ENCODE data around the gene FAM8A1. TPM values are rescaled to one million over a fixed set of nuclear protein-coding genes. Genes with fewer than 3 reads are reported as not detected.
A peak's percentile ranks its signal among the peaks of the same experiment; 100 is the strongest.

The FAM8A1 gene
- polyA plus RNA-seq (2011; rRNA removed) (17.1 and 24.1 TPM in 2 replicates), polyA minus RNA-seq (2011; rRNA and poly(A)+ RNA removed) (5.7 and 10.9 TPM in 2 replicates)

GRCh38 chr6:17599877-17600526, at the start of gene FAM8A1:
Gene FAM8A1 (plus strand): TSS chr6:17600302. CDS start chr6:17600410, 108 bp downstream.
- Histone ChIP-seq H3K4me3 (ENCODE audit: low read depth, low read length) (peak within 1 kb of the TSS; percentile 88), H3K27me3 (ENCODE audit: control insufficient read depth, insufficient read depth, low read length) (no peaks in the 10 kb centered on the region), H3K9me3 (ENCODE audit: control insufficient read depth, insufficient read depth, low read length) (peaks cover 3% of the 10 kb centered on the region; the same call in 1 of the 2 replicates), H3K27ac (ENCODE audit: low read depth, low read length) (peak within 1 kb of the TSS; percentile 65)
- ChIA-PET CTCF (interaction anchor here (0.5 to 1.6 kb wide), 6 partner anchors 16 to 439 kb away, joined by 3 to 8 read pairs (median 4); no protein-coding TSS in a partner anchor), POLR2A (interaction anchor here (0.6 to 1.4 kb wide), 7 partner anchors 10 to 210 kb away, joined by 3 to 10 read pairs (median 4); no protein-coding TSS in a partner anchor)
- DNase-seq (ENCODE audit: low read depth, low spot score): peak; percentile 44
- TF ChIP-seq, protein P1, sequence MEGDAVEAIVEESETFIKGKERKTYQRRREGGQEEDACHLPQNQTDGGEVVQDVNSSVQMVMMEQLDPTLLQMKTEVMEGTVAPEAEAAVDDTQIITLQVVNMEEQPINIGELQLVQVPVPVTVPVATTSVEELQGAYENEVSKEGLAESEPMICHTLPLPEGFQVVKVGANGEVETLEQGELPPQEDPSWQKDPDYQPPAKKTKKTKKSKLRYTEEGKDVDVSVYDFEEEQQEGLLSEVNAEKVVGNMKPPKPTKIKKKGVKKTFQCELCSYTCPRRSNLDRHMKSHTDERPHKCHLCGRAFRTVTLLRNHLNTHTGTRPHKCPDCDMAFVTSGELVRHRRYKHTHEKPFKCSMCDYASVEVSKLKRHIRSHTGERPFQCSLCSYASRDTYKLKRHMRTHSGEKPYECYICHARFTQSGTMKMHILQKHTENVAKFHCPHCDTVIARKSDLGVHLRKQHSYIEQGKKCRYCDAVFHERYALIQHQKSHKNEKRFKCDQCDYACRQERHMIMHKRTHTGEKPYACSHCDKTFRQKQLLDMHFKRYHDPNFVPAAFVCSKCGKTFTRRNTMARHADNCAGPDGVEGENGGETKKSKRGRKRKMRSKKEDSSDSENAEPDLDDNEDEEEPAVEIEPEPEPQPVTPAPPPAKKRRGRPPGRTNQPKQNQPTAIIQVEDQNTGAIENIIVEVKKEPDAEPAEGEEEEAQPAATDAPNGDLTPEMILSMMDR (IDR thresholded peaks at IDR 0.05; ENCODE audit: low read depth, low read length): peak; percentile 72

GRCh38 chr6:17551383-17551958, 48.6 kb upstream of the FAM8A1 start:
- CTCF ChIA-PET: interaction anchor here (0.5 kb wide), 1 partner anchor 276 kb away, joined by 3 read pairs; no protein-coding TSS in a partner anchor
- TF ChIP-seq, protein P1 (IDR thresholded peaks at IDR 0.05; ENCODE audit: low read depth, low read length): no peak

GRCh38 chr6:17552861-17553260, 47.2 kb upstream of the FAM8A1 start:
- TF ChIP-seq, protein P1 (IDR thresholded peaks at IDR 0.05; ENCODE audit: low read depth, low read length): no peak
- Histone ChIP-seq H3K4me3 (ENCODE audit: low read depth, low read length) (no peak overlapping the region), H3K9me3 (ENCODE audit: control insufficient read depth, insufficient read depth, low read length) (no peaks in the 10 kb centered on the region), H3K27ac (ENCODE audit: low read depth, low read length) (no peak overlapping the region), H3K27me3 (ENCODE audit: control insufficient read depth, insufficient read depth, low read length) (no peaks in the 10 kb centered on the region)
- ChIA-PET CTCF (no interaction called here), POLR2A (no interaction called here)
- no peak for DNase-seq (ENCODE audit: low read depth, low spot score)

More at GRCh38 chr6:17551383-17551958, 48.6 kb upstream of the FAM8A1 start:
- H3K27ac ChIP-seq (ENCODE audit: low read depth, low read length): no peak overlapping the region
- no peaks in the 10 kb centered on the region for H3K27me3 ChIP-seq (ENCODE audit: control insufficient read depth, insufficient read depth, low read length)
- H3K9me3 ChIP-seq (ENCODE audit: control insufficient read depth, insufficient read depth, low read length): no peaks in the 10 kb centered on the region
- POLR2A ChIA-PET: interaction anchor here (0.5 kb wide), 2 partner anchors 165 to 270 kb away, joined by 3 to 4 read pairs; no protein-coding TSS in a partner anchor
- H3K4me3 ChIP-seq (ENCODE audit: low read depth, low read length): no peak overlapping the region
- no peak for DNase-seq (ENCODE audit: low read depth, low spot score)

DNA sequence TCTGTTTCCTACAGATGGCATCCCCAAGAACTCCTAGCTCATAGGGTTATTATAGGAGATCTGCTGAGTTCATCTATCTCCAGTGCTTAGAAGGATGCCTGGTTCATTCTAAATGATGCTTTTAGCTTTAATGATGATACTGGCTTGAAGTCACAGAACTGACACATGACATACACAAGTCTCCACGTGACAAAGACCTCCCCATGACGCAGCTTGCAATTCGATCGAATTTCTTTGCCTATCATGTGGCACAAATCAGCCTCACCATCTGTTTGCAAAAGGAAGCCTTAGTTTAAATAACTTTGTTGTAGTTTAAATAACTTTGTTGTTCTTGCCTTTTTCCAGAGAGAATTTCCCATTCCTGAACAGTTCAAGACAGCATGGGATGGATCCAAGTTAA, 44.1 kb upstream of the FAM8A1 start:
- Histone ChIP-seq H3K9me3 (ENCODE audit: control insufficient read depth, insufficient read depth, low read length) (no peaks in the 10 kb centered on the region), H3K27ac (ENCODE audit: low read depth, low read length) (no peak overlapping the region), H3K4me3 (ENCODE audit: low read depth, low read length) (no peak overlapping the region), H3K27me3 (ENCODE audit: control insufficient read depth, insufficient read depth, low read length) (no peaks in the 10 kb centered on the region)
- POLR2A ChIA-PET: interaction anchor here (0.6 kb wide), 1 partner anchor 80 kb away, joined by 10 read pairs; no protein-coding TSS in a partner anchor
- DNase-seq (ENCODE audit: low read depth, low spot score): no peak
- TF ChIP-seq, protein P1 (IDR thresholded peaks at IDR 0.05; ENCODE audit: low read depth, low read length): no peak
- CTCF ChIA-PET: no interaction called here

- peaks cover 5% of the 10 kb centered on the region for H3K9me3 ChIP-seq (ENCODE audit: control insufficient read depth, insufficient read depth, low read length)
- ChIA-PET POLR2A (no interaction called here), CTCF (no interaction called here)
- no peak for DNase-seq (ENCODE audit: low read depth, low spot score)
- H3K27ac ChIP-seq (ENCODE audit: low read depth, low read length): no peak overlapping the region
- TF ChIP-seq, protein P1 (IDR thresholded peaks at IDR 0.05; ENCODE audit: low read depth, low read length): no peak
- no peak overlapping the region for H3K4me3 ChIP-seq (ENCODE audit: low read depth, low read length)
- no peaks in the 10 kb centered on the region for H3K27me3 ChIP-seq (ENCODE audit: control insufficient read depth, insufficient read depth, low read length)
Observed at GRCh38 chr6:17562636-17563035, 37.5 kb upstream of the FAM8A1 start.
